ENCODE measurements around the gene ZNF831. TPM values are rescaled to one million over a fixed set of nuclear protein-coding genes. Genes with fewer than 3 reads are reported as not detected.

The ZNF831 gene
- total and polyA plus RNA-seq, 4 donors, result 0.14 to 1.0 (median 0.56) TPM

DNA sequence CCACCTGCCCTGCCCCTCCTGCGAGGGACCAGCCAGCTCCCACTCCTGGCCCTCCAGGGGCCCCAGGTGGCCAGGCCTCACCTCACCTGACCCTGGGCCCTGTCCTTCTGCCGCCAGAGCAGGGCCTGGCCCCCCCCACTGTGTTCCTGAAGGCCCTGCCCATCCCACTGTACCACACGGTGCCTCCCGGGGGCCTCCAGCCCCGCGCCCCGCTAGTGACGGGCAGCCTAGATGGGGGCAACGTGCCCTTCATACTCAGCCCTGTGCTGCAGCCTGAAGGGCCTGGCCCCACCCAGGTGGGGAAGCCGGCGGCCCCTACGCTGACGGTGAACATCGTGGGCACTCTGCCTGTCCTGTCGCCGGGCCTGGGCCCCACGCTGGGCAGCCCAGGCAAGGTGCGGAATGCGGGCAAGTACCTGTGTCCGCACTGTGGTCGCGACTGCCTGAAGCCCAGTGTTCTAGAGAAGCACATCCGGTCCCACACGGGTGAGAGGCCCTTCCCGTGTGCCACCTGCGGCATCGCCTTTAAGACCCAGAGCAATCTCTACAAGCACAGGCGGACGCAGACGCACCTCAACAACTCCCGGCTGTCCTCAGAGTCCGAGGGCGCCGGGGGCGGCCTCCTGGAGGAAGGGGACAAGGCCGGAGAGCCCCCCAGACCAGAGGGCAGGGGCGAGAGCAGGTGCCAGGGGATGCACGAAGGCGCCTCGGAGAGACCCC, 27.6 kb downstream of the ZNF831 start:
- ATAC-seq (ENCODE audit: insufficient read depth, low FRiP score) (no peak), DNase-seq (no peak)
- peaks cover 0 to 14% (median 2%) of the 10 kb centered on the region in 3 donors for H3K27me3 ChIP-seq (ENCODE audit: control insufficient read depth in 3 of 3, insufficient read depth in 3 of 3, low read length in 2 of 3)
- H3K4me1 ChIP-seq (ENCODE audit: control insufficient read depth in 5 of 5, insufficient read depth in 5 of 5, low read length in 5 of 5), result peaks cover 0 to 3% (median 0%) of the 10 kb centered on the region in 5 donors
- H3K9me3 ChIP-seq (ENCODE audit: control insufficient read depth in 4 of 4, insufficient read depth in 3 of 4, low read length in 3 of 4), result no peaks in the 10 kb centered on the region
- H3K27ac ChIP-seq (ENCODE audit: low read depth in 1 of 2, low read length in 1 of 2), result no peak overlapping the region
- H3K4me3 ChIP-seq, result no peak overlapping the region
- no peaks in the 10 kb centered on the region for H3K36me3 ChIP-seq (ENCODE audit: control insufficient read depth in 4 of 4, insufficient read depth in 4 of 4, low read length in 4 of 4)
- TF ChIP-seq, protein P1, sequence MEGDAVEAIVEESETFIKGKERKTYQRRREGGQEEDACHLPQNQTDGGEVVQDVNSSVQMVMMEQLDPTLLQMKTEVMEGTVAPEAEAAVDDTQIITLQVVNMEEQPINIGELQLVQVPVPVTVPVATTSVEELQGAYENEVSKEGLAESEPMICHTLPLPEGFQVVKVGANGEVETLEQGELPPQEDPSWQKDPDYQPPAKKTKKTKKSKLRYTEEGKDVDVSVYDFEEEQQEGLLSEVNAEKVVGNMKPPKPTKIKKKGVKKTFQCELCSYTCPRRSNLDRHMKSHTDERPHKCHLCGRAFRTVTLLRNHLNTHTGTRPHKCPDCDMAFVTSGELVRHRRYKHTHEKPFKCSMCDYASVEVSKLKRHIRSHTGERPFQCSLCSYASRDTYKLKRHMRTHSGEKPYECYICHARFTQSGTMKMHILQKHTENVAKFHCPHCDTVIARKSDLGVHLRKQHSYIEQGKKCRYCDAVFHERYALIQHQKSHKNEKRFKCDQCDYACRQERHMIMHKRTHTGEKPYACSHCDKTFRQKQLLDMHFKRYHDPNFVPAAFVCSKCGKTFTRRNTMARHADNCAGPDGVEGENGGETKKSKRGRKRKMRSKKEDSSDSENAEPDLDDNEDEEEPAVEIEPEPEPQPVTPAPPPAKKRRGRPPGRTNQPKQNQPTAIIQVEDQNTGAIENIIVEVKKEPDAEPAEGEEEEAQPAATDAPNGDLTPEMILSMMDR (IDR thresholded peaks at IDR 0.05; ENCODE audit: control extremely low read depth, extremely low read depth), result no peak
- H3K9ac ChIP-seq (ENCODE audit: insufficient read depth in 1 of 2, low read length in 2 of 2), result no peak overlapping the region
- WGBS, 2 donors, result 93 to 96% methylated on average over 39 to 40 of the region's 40 CpGs

DNA sequence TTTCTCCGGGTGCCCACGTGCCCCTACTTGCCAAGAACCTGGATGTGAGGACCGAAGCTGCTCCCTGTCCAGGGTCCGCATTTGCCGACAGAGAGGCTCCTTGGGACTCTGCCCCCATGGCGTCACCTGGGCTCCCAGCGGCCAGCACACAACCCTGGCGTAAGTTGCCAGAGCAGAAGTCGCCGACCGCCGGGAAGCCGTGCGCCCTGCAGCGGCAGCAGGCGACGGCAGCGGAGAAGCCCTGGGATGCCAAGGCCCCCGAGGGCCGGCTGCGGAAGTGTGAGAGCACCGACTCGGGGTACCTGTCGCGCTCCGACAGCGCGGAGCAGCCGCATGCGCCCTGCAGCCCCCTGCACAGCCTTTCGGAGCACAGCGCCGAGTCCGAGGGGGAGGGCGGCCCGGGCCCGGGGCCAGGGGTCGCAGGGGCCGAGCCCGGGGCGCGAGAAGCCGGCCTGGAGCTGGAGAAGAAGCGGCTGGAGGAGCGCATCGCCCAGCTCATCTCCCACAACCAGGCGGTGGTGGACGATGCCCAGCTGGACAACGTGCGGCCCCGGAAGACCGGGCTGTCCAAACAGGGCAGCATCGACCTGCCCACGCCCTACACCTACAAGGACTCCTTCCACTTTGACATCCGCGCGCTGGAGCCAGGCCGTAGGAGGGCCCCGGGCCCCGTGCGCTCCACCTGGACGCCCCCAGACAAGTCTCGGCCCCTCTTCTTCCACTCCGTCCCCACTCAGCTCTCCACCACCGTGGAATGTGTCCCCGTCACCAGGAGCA, 28.3 kb downstream of the ZNF831 start:
- H3K27ac ChIP-seq (ENCODE audit: low read depth in 1 of 2, low read length in 1 of 2), result no peak overlapping the region
- ATAC-seq (ENCODE audit: insufficient read depth, low FRiP score) (no peak), DNase-seq (peak in 1 of 3 donors; percentile 25)
- H3K9me3 ChIP-seq (ENCODE audit: control insufficient read depth in 4 of 4, insufficient read depth in 3 of 4, low read length in 3 of 4), result no peaks in the 10 kb centered on the region
- 64 to 82% methylated on average over 57 to 66 of the region's 66 CpGs for WGBS, 2 donors
- H3K27me3 ChIP-seq (ENCODE audit: control insufficient read depth in 3 of 3, insufficient read depth in 3 of 3, low read length in 2 of 3), result peaks cover 0 to 14% (median 2%) of the 10 kb centered on the region in 3 donors
- no peak overlapping the region for H3K4me3 ChIP-seq
- H3K9ac ChIP-seq (ENCODE audit: insufficient read depth in 1 of 2, low read length in 2 of 2), result no peak overlapping the region
- H3K36me3 ChIP-seq (ENCODE audit: control insufficient read depth in 4 of 4, insufficient read depth in 4 of 4, low read length in 4 of 4), result no peaks in the 10 kb centered on the region
- TF ChIP-seq, protein P1 (IDR thresholded peaks at IDR 0.05; ENCODE audit: control extremely low read depth, extremely low read depth), result no peak
- H3K4me1 ChIP-seq (ENCODE audit: control insufficient read depth in 5 of 5, insufficient read depth in 5 of 5, low read length in 5 of 5), result peaks cover 0 to 3% (median 0%) of the 10 kb centered on the region in 5 donors

DNA sequence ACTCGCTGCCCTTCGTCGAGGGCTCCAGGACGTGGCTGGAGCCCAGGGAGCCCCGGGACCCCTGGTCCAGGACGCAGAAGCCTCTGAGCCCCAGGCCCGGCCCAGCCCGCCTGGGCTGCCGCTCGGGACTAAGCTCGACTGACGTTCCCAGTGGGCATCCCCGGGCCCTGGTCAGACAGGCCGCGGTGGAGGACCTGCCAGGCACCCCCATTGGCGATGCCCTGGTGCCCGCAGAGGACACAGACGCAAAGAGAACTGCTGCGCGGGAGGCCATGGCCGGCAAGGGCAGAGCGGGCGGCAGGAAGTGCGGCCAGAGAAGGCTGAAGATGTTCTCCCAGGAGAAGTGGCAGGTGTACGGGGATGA, 28.9 kb downstream of the ZNF831 start:
- no peaks in the 10 kb centered on the region for H3K9me3 ChIP-seq (ENCODE audit: control insufficient read depth in 4 of 4, insufficient read depth in 3 of 4, low read length in 3 of 4)

More for the DNA sequence above, 28.9 kb downstream of the ZNF831 start:
- no peak overlapping the region for H3K9ac ChIP-seq (ENCODE audit: insufficient read depth in 1 of 2, low read length in 2 of 2)
- H3K27ac ChIP-seq (ENCODE audit: low read depth in 1 of 2, low read length in 1 of 2), result no peak overlapping the region
- 93 to 96% methylated on average over 25 of the region's 25 CpGs for WGBS, 2 donors
- no peak for ATAC-seq (ENCODE audit: insufficient read depth, low FRiP score)
- H3K27me3 ChIP-seq (ENCODE audit: control insufficient read depth in 3 of 3, insufficient read depth in 3 of 3, low read length in 2 of 3), result peaks cover 0 to 14% (median 2%) of the 10 kb centered on the region in 3 donors
- H3K4me1 ChIP-seq (ENCODE audit: control insufficient read depth in 5 of 5, insufficient read depth in 5 of 5, low read length in 5 of 5), result peaks cover 0 to 3% (median 0%) of the 10 kb centered on the region in 5 donors
- no peak overlapping the region for H3K4me3 ChIP-seq
- TF ChIP-seq, protein P1 (IDR thresholded peaks at IDR 0.05; ENCODE audit: control extremely low read depth, extremely low read depth), result no peak
- DNase-seq, result no peak
- no peaks in the 10 kb centered on the region for H3K36me3 ChIP-seq (ENCODE audit: control insufficient read depth in 4 of 4, insufficient read depth in 4 of 4, low read length in 4 of 4)

All from lung (tissue), 12 donors.